IPS DF 4.7 (cell line): ENCODE results near the gene GET4.
"Not testable (repeated sequence)": the region's sequence is repeated elsewhere in the genome, so short reads cannot be mapped to it uniquely, and the experiment has no call there.

ENCODE experiments used
- DNase-seq: peaks from one replicate; pipeline ENCODE4 v3.0.0-alpha.2; 2013; ENCODE audit warnings: low spot score; ENCODE audit errors: extremely low read depth

Gene GET4

DNA sequence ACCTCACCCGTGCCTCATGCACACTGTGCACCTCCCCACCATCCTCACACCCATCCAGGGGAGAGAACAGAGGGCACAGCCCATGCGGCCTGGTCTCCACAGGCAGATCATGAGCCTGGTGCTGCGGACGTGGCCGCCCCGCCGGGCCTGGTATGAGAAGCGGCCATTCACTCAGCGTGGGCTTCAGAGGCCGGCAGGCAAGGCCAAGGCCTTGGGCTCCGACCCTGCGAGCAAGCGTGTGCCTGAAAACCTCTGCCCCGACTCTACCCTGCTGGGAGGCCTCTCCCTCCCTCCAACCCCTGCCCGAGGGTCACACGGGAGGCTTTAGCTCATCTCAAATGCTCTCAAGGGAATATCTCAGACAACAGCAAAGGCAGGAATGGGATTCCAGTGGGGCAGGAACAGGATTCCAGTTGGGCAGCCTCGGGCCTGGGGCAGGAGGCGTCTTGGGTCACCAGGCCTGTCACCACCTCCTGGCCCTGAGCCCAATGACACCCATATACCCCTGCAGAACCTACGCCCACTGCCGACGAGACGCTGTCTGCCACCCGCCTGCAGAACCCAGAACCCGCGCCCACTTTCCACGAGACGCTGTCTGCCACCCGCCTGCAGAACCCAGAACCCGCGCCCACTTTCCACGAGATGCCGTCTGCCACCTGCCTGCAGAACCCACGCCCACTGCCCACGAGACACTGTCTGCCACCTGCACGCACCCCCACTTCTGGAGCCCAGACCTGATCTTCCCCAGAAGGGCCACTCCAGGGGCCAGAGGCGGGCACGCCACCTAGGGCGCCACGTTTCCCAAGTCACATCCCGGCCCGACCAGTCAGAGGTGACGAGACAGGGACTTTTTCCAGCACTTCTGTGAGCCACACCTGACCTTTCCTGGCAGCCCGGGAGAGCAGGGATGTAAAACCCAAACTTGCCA, 39.2 kb downstream of the GET4 start:
- DNase-seq: no peak

DNA sequence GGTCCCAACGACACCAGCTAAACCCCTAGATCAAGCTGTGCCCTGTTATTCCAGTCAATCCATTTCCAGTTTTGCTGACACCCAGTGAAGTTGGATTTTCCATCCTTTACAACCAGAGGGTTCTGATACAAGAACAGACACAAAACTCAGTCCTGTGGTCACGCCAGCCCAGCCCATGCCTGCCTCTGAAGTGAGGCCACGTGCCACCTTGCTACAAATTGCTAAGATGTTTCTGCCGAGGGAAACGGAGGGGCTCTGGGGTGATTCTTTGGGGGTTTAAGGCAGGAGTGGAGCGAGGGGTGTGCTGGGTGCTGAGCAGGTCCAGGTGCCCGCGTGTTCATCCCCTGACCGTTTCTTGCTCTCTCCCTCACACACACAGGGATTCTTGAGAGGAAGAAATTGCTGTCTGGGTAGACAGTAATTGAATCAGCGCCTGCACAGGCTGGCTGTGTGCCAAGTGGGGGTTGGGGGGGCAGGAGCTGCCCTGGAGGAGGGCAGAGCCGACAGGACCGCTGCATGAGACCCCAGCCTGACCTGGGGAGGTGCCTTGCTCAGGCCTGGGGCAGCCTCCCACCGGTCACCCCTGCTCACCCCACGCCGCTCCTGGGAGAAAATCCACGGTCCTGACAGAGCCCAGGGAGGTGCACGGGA, 40.1 kb downstream of the GET4 start:
- DNase-seq: no peak

DNA sequence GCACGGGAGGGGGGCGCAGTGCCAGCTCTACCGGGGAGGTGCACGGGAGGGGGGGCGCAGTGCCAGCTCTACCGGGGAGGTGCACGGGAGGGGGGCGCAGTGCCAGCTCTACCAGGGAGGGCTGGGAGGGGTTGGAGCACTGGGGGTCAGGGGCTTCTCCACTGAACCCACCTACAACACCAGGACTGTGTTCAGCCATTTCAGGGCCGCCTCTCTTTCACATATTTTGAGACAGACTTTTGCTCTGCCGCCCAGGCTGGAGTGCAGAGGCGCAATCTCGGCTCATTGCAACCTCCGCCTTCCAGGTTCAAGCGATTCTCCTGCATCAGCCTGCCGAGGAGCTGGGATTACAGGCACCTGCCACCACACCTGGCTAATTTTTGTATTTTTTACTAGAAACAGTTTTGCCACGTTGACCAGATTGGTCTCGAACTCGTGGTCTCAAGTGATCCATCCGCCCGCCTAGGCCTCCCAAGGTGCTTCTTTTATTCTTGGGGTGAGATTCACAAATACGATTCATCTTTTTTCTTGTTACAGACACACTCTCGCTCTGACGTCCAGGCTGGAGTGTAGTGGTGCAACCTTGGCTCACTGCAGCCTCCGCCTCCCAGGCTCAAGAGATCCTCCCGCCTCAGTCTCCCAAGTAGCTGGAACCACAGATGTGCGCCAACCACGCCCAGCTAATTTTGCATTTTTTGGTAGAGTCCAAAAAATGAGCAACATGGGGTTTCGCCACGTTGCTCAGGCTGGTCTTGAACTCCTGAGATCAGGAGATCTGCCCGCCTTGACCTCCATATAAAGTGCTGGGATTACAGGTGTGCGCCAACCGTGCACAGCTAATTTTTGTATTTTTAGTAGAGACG, 41.1 kb downstream of the GET4 start:
- DNase-seq: no peak

DNA sequence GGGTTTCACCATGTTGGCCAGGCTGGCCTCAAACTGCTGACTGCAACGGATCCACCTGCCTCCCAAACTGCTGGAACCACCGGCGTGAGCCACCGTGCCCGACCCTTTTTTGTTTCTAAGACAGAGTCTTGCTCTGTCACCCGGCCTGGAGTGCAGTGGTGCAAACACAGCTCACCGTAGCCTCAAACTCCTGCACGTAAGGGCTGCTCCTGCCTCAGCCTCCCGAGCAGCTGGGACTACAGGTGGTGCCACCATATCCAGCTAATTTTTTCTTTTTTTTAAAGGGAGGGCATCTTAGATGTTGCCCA, 41.7 kb downstream of the GET4 start:
- DNase-seq: no peak

DNA sequence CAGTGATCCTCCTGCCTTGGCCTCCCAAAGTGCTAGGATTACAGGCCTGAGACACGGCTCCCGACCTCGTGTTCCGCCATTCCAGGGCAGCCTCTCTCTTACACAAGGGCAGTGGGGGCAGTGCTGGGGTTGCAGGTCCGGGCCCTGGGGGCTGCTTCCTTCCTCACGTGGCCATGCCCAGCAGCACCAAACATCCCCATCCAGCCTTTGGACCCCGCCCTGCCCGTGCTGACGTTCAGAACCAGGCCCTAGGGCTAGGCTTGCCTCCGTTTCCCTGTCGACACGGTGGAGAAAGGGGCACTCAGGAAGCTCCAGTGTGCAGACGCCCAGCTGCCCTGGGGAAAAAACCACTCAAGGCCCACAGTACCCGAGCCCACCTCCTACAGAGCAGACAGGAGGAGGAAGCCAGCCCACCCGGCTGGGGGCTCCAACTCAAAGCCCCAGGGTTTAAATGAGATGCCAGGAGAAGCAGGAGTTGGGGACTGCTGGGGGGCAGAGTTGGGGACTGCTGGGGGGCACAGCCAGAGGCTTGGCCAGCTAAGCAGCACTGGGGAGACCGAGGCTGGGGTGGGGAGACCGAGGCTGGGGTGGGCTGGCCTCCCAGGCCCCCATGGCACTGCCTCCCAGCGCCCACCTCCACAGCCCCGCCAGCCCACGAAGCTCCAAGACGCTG, 42.2 kb downstream of the GET4 start:
- no peak for DNase-seq

DNA sequence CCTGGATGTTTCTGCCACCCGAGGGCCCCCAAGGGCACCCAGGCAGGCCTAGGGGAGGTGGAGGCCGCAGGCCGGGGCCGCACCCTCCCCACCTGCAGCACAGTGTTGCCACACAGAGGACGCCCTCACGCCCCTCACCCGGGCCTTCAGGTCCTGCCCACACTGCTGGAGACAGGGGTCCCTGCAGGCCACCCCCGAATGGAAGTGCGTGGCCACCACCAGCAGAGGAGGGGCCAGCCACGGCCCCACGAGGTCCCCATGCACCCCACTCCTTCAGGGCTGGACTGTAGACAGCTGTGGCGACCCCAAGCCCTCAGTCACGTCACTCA, 42.7 kb downstream of the GET4 start:
- DNase-seq: no peak

DNA sequence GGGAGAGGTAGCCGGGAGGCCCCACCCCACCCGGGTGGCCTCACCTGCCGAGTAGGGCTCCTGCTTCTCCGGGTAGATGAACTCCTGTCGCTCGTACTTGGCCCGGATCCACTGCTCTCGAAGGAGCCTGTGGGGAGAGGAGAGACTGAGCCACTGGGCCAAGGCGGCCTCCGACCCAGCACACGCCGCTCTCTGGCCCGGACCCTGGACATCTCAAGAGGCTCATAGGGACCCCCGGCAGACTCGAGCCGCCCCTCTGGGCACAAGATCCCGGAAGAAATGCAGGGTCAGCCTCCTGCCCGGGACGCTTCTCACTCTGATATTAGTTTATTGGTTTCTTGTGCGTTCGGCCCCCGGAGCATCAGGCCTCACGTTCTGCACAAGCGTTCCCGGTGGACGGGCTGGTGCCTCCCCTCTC, 43.6 kb downstream of the GET4 start:
- no peak for DNase-seq

DNA sequence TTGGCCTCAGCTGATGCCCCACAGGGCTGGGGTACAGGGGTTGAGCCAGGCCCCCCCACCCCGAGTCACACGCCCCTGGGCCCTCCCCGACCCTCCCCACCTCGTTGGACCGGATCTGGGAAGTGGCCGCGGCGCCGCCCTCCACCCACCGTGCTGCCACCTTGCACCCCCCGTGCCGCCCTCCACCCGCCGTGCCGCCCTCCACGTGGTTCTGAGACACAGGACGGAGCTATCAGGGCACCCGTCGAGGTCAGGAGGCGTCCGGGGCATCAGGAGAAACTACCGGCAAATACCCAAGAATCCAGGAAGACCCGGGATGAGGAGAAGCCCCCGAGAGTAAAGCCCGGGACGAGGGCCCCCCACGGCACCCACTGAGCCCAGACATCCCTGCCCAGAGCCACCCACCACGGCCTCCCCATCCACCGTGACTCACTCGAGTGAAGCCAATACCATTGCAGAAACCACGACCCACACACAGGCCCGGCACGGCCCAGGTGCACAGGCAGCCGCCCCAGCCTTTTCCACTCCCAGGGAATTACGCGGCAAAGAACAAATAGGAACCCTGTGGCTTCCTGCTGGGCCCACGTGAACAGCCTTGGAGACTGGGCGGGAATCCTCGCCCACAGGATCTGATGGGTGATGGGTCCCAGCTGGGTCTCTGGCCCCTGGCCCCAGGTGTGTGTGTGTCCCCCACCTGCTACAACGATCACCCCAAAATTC, 44.2 kb downstream of the GET4 start:
- no peak for DNase-seq

DNA sequence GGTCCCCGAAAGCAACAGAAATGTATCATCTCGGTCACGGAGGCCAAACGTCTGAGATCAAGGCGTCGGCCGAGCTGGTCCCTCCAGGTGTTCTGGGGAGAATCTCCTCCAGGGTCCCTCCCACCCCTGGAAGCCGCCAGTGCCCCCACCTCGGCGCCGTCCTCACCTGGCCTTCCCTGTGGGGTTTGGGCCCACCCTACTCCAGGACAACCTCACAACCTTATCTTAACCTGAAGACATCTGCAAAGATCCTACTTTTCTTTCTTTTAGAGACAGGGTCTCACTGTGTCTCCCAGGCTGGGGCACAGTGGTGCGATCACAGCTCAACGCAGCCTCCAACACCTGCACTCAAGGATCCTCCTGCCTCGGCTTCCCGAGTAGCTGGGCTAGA, 44.7 kb downstream of the GET4 start:
- no peak for DNase-seq

DNA sequence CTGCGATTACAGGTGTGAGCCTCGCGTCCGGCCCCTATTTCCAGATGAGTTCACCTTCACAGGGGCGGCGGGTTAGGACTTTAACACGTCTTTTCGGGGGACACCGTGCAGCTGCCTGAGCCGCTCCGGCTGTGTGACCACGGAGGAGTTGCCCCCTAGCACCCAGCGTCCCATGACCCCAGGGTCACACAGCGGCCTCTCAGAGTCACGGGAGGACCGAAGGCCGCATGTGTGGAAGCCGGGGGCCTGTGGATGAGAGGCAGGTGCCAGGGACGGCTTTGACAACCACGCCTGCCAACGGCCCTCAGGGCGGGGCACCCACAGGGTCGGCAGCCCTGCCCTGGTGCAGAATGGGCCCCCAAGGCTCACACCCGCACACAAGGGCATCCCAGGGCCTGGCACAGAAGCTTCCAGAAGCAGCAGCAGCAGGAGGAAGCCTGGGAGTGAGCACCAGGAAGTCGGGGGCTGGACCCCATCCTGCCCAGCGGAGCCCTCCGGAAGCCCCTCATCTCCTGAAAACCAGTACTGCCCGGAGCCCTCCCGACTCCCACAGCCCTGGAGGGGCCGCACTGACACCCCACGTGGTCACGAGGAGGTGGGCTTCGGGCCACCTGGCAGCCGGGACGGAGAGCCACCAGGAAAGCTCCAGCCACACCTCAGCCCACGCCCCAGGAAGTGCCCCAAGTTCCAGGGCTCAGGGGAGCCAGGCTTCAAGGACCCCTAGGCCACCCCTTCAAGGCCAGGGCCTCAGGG, 45.4 kb downstream of the GET4 start:
- DNase-seq: no peak

DNA sequence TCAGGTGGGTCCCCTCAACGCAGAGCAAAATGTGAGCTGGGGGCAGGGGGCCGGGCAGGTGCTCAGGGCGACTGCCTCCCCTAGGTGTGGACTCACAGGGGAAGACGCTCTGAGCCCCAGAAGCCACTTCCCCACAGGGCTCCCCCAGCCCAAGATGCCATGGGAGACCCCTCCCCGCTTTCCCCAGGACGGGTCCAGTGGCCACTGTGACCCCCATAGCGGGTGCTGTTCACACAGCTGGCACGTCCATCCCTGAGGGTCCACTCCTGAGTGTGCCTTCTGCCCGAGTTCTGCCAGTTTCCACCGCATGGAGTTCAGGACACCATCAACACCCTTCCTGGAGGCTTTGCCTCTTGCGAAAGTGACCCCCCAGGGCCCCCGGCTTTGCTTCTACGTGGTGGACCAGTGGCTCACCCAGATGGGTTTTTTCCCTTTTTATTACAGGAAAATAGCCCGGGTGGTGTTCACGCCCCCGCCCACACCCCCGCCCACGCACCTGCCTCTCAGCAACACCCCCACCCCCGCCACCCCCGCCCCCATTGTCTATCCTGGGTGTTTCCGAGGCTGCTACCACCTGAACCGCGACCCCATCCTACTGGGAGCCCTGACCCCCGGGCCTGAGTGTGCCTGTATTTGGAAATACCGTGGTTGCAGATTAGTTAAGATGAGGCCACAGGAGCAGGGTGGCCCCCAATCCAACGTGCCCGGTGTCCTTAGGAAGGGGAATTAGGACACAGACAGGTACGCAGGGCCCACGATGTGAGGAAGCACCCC, 46.2 kb downstream of the GET4 start:
- DNase-seq: no peak

DNA sequence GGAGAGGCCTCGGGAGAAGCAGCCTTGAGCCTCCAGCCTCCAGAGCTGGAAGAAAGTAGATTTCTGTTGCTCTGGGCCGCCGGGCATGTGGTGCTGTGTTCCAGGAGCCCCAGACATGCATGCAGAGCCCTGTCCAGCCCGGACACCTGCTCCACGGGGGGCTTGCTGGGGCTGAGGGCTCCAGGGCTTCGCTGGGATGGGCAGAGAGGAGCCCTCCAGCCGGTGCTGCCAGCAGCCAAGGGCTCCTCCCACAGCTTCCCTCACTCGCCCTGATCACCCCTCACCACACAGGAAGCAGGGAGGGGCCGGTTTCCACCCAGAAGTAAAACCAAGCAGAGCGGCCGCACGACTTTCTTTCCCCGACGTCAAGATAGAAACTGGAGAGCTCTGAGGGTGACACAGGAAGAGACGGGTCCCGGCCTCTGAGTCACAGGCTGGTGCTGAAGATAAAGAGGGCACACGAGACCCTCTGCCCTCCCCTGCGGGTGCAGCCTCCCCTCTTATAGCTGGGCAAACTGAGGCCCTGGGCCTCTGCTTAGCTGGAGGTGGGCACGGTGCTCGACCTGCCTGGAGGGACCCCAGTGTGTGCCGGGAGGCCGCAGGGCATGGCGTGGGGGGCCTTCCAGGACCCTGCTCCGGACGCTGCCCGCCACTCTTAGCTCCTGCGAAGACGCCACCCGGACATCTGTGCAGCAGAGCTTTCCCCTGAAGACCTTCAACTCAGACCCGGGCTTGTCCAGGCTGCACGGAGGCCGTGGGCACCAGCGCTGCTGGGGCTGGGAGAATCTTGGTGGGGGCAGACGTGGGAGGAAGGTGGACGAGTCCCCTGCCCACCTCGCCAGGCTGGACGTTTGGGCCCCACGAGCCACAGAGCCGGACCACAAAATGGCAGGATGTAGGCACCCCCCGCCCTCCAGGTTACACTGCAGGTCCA, 47.0 kb downstream of the GET4 start:
- no peak for DNase-seq

DNA sequence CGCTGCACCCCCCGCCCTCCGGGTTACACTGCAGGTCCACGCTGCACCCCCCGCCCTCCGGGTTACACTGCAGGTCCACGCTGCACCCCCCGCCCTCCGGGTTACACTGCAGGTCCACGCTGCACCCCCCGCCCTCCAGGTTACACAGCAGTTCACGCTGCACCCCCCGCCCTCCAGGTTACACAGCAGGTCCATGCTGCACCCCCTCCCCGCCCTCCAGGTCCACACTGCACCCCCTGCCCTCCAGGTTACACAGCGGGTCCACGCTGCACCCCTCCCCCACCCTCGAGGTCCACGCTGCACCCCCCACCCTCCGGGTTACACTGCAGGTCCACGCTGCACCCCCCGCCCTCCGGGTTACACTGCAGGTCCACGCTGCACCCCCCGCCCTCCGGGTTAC, 47.7 kb downstream of the GET4 start:
- DNase-seq: not testable (repeated sequence)

DNA sequence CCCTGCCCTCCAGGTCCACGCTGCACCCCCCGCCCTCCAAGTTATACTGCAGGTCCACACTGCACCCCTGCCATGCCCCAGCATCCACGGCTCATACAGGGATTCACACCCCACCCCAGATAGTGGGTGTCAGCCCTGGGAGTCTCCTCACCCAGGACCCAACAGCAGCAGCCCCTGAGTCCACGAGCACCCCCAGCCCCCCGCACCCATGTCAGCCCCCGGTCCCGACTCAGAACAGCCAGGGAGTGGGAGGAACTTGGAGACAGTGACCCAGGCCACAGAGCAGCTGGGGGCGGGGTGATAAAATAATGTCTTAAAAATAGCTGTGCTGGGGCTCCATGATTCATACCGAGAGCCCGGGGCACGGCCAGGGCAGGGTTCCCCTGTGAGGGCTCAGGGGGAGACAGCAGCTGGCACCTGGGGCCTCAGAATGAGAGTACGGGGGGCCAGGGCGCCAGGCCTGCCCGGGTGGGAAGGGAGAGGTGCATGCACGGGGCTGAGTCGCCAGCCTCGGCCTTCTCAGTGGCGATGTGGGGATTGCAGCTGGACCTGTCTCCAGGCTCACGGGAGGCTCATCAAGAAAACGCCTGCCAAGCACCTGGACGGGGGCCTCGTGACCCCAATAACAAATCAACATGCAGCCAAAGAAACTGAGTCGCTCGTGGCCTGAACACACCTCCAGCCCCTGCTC, 48.3 kb downstream of the GET4 start:
- DNase-seq: no peak

DNA sequence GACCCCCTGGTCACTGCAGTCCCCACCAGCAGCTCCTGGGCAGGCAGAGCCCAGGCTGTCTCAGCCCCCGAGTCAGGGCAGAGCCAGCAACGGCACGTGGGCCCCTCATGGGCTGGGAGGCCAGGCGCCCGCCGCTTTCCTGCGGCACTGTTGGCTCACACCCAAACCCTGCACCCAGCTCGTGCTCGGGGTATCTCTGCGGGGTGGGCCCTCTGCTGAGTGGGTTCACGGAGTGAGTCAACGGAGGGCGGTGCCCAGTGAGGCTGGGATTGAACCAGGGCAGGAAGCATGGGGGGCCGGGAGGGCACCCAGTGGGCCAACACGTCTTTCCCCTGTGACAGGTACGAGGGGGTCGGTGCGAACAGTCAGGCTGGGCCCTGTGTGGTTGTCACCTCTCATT, 49.2 kb downstream of the GET4 start:
- no peak for DNase-seq

DNA sequence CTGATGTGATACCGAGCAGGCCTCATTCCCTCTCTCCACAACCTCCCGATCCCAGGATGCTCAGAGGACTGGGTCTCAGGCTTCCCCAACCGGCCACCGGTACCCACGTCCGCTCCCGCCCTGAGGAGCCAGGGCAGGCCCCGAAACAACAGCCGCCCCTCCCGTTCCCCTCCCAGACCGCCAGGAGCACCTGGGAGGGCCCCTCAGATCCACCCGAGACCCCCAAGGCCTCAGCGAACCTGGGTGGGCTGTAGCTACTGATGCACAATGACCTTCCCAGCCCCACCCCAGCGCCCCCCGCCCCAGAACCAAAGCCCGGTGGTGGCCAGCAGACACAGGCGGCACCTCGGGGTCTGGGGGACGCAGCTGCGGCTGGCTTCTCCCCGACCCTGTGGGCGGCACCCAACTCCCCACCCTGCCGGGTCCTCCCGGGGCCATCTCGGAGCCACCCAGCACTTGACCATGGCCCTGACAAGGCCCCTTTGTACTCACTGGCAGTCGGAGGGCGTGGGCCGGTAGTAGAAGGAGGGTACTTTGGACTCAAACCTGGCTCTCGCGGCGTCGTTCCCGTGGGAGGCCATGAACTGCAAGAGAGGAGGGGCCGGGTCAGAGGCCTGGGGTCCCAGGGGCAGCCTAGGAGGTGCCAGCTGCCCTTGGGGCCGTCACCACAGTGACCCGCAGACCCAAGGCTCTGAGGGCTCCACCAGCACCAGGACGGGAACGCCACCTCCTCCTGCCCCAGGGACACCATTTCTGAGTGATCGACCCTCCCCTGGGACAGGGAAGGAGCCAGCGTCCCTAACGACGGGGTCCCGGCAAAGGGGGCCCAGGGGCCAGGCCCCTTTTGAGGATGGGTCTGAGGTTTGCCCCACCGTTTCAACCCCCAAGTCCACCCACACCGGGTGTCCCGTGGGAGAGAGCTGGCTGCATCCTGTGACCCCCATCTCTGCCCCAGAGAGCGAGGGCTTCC, 50.0 kb downstream of the GET4 start:
- DNase-seq: no peak
